ENCODE results near the gene STAC2.

The STAC2 gene

DNA sequence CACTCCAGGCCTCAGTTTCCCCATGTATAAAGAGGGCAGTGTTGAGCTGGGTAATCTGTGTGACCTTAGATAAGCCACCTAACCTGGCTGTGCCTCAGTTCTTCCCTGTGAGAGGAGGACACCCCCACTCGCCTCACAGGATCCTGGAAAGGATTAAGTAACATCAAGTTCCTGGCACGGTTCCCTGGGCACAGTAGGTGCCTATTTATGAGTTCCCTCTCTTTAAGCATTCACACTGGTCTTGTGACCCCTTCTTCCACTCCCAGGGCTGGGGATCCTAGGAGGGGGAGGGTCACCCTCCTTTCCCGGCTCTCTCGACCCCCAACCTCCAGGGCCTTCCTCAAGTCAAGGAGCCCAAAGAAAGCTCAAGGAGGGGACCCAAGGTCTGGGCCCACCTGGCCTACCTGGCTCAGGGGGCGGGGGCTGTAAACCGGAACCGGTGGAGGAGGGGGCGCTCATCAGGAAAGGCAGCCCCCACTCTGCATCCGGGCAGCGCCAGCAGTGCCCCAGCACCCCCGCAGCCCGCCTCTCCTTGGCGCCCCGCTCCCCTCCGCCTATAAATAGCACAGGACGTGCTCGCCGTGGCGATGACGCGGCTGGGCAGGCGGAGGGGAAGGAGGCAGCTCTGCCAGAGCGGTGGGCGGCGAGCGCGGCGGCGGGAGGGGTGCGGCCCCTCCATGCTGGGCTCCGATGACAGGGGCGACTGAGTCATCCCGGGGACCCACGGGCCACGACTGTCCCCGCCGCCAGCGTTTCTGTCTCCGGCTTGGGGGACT, 16.2 kb downstream of the STAC2 start:
- no peak for DNase-seq

DNA sequence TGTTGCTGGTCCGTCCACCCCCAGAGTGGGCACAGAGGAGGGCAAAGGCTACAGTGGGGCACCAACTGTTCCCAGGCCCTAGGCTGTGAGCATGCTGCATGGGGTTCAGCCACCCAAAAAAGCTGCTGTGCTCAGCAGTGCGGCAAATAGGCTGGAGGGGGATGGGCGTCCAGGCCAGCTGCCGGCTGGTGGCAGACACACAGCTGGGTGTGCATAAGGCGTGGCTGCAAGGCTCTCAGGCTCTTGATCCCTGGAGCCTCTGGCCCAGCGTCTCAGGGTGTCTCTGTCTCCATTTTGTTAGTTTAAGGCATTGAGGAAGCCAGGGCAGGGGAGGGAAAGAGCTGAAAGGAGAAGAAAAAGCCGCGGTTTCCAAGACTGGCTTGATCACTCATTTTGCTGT, 16.9 kb downstream of the STAC2 start:
- DNase-seq, result no peak

DNA sequence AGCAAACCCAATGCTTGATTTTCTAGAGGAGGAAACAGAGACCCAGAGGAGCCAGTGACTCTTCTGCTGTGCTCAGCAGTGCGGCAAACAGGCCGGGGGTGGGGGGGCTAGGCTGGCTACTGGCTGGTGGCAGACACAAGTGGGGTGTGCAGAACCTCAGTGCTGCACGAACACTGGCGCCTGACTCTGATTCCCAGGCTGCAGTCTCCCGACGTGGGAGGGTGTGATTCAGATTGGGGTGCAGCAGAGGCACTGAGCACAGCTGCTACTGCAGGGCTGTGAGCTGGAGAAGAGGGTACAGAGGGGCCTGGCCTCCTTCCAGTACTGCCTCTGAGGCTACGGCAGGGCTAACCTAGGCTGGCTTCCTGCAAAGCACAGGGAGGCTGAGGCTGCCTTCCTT, 17.6 kb downstream of the STAC2 start:
- no peak for DNase-seq

DNA sequence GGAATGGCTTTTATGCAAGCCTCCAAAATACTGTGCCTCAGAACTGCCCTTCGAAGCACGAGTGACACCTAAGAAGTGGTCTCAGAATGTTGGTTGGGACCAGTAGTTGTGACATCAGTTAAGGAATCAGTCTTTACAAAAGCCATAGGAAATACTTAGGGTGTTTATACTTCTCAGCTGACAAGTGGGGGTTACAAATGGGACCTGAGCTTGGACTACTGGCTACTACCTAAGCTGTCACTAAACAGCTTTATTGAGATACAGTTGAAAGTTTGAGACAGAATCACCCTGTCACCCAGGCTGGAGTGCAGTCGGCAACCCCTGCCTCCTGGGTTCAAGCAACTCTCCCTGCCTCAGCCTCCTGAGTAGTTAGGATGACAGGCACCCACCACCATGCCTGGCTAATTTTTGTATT, 20.6 kb downstream of the STAC2 start:
- DNase-seq, result no peak

DNA sequence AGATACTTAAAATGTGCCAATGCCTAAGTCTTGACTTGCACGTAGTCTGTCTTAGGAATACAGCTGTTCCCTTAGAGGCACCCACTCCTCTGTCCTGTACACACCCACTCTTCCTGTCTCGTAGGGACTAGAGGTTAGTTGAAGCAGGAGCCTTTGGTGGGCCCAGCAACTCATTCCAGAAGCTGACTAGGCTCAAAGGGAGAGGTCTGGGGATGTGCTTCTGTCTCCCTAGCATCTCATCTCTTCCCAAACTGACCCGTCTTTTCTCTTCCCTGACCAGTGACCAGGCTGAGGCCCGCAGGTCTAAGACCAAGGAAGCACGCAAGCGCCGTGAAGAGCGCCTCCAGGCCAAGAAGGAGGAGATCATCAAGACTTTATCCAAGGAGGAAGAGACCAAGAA, 21.5 kb downstream of the STAC2 start:
- no peak for DNase-seq

DNA sequence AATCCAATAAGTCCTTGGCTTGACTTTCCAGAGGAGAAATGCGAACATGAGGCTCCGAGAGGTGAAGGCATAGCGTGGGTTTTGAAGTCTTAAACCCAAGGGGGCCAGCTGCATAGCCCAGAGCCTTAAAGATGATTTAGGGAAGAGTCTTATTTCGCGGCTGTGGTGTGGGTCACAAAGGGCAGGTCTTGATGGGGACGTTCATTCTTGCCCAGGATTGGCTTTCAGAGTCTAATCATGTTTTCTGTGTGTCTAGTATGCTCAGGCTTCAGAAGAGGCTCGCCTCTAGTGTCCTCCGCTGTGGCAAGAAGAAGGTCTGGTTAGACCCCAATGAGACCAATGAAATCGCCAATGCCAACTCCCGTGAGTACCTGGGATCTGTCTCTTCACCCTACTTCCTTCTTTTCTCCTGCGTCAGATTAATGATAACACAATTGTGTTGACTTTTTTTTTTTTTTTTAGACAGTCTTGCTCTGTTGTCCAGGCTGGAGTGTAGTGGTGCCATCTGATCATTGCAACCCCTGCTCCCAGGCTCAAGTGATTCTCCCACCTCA, 24.7 kb downstream of the STAC2 start:
- DNase-seq, result no peak

DNA sequence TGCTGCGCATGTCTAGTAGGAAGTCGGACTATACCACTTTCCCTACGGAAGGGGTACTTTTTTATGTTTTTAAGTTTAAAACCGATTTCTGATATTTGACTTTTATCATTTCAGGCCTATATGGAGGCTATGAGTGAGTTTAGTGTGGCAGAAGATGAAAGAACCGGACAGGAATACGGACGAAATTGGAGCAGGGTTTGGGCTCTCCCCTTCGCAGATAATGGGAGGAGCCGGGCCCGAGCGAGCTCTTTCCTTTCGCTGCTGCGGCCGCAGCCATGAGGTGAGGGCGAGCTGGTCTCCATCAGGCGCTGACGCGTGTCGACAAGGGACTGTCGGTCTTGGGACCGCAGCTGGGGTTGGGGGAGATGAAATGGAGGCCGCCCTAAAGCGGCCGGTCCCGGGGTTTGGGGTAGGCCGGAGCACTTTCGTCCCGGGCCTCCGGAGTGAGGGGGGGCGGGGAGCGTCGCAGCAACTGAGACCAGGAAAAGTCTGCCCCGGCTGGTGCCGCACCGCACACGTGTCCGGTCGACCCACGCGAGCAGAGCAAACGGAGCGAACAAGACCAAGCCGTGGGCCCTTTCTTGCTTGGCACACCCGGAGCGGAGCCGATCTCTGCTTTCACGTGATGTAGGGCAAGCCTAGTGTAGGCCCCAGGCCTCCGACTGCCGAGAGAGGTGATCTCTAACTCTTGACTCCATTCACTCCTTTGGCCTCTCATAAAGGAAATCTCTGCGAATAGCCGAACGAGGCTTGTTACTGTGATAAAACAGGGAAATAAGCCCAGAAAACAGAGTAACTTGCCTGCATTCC, 25.5 kb downstream of the STAC2 start, which contains the start of gene RPL19:
Gene RPL19 (plus strand): TSS at position 214 of the 810 bp plus-strand sequence. CDS start 62 bp downstream, at position 276.
- DNase-seq, result no peak

DNA sequence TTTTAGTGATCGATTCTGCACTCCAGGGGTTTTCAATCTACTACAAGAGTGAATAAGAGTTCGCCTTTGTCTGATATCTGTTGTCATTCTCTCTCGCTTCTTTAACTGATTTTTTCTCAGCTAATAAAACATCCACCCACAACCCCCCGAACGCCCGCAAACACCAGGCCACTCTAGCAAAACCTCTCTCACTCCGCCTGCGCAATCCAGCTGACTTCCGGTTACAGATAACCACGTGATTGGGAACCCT, 26.0 kb downstream of the STAC2 start:
- peak; percentile 70 for DNase-seq

DNA sequence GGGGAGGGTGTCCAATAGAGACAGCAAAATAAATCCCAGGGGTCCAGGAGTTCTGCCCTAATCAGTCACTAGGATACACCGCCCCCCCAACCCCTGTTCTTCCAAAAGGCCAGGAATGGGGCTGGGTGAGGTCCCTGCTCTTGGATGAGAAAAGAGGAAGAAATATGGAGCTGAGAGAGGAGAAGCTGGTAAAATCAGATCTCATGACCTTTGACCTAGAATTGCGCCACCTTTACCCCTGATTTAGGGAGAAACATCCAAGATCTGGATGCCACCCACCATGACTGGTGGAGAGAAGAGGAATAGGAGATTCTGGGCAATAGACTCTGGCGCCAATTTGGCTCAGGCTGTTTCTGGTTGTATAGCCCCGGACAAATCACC, 27.6 kb downstream of the STAC2 start:
- DNase-seq, result no peak

DNA sequence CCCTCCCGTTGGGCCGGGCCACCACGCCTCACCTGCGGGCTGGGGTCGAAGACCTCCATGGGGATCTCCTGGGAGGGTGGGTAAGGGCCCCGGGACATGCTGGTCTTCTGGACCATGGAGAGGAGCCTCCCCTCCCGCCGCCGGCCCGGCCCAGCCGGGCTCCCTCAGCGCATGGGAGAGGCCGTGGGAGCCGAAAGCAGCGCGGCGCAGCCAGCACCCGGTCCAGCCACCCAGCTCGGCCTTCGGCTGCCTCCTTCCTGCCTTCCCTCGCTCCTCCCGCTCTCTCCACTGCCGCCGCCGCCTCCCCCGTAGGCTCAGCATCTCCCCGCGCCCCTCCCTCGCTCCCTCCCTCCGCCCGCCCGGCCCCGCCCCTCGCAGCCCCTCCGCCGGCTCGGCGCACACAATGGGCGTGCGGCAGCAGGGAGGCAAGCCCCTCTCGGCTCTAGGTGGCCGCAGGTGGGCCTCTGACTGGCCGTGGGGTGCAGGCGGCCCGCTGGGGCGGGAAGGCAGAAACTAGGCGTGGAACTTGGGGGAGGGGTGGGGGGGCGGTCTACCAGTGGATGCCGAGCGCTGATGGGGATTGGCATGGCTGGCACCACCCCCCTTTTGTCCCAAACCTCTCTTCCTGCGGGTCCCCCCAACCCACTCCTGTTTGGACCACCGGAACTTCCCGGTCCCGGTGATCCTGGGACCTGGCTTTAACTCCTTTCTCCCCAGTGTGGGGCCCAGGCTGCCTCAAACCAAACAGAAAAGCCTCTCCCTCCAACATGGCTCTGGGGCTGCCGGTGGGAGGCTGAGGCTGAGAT, 28.2 kb downstream of the STAC2 start, which contains the start of gene CACNB1:
Gene CACNB1 (minus strand): TSS at position 290 of the 806 bp plus-strand sequence. CDS start 174 bp downstream, at position 116.
- DNase-seq, result peak; percentile 29

DNA sequence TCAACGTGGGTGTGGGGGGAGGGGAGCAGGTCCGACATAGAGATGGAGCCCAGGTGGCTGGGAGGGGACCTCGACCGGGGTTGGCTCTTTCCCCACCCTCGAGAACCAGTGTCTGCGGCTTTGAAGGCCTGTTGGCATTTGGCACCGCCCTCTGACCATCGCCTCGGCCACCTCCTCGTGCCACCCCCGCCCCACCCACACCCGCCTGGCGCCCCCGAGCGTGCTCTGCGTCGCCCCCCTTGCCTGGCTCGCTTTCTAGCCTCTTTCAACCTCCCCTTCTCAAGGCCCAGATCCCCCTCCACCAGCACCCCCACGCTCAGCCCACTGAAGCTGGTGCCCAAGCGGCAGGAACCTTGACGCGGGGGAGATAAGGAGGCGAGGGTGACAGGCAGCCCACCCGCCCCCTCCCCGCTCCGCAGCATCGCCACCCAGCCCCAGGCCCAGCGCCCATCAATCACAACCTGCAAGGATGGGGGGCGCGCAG, 28.9 kb downstream of the STAC2 start:
- no peak for DNase-seq

DNA sequence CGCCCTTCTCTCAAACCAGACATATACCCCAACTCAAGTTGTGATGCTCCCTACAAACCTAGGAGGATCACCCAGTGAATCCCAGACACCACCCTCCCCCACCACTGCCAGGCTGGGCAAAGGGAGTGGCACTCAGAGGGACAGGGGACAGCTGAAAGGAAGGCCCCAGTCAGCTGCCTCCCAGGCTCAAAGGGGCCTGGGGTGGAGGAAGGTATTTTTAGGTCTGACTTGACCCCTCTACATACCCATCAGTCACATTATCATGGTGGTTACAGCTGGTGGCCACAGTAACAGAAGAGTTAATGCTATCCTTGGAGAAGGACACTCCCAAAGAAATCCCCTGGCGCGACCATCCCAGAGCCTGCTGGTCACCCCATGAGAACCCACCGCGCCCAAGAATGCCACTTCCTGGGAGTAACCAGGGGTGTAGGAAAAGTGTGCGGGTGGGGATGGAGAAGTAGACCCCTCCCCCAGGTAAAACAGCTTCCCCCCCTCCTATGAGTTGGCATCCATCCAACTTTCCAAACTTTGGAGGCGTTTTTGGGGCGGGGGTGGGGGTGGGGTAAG, 29.4 kb downstream of the STAC2 start:
- DNase-seq, result no peak

DNA sequence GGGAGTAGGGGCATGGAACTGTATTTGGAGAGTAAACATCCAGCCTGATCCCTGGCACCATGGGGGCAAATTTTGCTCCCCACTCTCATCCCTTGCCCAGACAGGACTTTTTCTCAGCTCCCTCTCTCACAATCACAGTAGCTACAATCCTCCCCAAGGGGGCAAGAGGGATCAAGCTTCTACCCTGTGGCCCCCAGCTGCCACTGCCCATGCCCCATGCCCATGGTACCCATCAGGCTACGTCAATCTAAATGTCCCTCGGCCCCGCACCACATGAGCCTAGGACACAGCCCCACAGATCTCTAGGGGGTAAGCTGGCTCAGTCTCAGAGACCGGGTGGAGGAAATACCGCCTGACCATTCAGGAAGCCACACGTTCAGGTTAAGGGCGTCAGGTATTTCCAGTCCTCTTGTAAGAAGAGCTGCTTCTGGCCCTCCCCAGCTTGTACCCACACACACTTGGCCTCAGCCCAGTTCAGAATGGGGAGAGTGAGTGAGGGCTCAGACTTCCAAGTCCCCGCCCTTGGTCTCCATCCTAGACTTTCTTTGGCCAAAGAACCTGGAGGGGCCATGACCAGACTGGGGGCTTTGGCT, 30.1 kb downstream of the STAC2 start:
- no peak for DNase-seq

DNA sequence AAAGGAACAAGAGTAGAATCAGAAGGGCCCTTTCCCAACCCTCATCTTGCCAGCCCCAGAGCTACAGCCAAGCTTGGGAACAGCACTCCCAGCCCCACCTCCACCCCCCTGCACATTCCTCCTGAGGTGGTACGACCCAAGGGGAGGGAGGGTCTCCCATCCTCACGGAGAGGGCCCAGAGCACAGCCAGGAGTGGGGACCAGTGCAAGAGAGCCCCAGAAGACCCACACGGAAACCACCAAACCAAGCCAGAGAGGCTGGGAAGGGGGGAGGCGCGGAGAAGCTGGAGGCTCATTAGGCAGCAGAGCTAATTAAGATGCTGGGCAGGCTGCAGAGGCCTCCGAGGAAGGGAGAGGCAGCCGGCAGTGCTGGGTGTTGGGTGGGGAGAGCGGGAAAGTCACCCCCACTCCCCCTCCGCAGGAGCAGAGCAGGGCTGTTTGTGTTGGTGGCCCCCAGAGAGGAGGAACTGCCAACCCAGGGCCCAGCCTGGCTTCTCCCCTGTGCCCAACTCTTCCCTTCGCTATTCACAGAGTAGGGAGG, 30.7 kb downstream of the STAC2 start:
- DNase-seq, result no peak

DNA sequence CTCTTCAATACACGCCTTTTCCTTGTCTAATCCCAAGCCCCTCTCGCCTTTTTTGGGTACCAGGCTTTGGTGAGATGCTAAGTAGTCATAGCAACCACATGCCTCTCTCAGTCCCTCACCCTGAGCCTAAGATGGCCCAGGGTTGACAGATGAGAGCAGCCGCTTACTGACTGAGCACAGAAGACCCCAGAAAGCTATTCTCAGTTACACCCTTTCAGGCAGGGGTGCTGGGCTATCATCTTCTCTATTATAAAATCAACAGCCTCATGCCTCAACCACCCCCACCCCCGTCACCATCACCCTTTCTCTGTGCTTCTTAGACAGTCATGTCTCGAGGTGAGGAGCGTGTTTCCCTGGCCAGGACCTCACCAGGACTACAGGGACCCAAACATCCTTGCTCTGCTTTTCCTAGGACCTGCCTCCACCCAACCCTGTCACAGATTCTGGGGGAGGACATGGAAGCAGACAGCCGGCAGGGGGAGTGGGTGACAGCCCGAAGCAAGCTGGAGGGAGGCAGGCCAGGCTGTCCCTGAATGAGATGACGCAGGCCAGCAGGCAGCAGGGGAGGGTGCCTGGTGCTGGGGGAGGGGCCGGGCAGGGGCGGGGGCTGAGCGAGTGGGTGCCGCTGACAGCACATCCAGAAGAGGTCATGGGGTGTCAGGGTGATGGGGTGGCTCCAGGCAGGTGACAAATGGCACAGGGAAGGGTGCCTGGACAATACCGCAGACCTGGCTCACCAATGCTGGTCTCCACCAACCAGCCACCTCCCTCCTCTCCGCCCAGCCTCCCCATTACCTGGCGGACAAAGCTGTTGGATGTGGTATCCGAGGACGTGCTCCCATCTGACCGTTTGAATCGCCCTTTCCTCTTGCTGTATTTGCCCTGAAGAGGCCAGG, 31.4 kb downstream of the STAC2 start:
- no peak for DNase-seq

DNA sequence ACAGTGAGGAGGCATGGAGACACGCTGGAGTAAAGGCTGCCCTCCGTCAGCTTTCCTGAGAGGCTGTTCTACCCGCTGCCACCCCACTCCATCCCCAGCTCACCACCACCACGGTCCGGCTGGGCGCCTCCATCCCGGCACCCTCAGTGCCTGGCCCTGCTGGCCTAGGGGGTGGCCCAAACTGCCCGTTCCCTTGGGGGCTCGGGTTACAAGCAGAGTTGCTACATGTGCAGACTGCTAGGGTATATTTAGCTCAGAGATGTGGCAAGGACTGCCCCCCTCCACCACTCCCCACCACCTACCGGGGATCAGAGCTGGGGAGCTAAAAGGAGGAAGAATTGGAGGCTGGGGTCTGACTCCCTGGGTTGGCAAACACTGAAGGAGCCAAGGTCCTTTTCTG, 32.4 kb downstream of the STAC2 start:
- no peak for DNase-seq

DNA sequence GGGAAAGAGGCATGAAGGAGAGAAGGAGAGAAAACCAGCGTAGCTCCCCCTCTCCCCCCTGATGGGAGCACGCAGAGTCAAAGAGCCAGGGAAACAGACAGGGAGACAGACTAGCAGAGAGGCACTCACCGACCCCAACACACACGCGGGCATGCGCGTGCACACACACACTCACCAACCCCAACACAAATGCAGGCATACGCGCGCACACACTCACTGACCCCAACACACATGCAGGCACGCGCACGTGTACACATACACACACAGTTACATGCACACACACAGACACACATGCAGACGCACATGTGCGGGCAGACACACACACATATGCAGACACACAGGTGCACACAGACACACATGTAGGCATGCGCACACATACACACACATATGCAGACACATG, 32.8 kb downstream of the STAC2 start:
- DNase-seq, result no peak

DNA sequence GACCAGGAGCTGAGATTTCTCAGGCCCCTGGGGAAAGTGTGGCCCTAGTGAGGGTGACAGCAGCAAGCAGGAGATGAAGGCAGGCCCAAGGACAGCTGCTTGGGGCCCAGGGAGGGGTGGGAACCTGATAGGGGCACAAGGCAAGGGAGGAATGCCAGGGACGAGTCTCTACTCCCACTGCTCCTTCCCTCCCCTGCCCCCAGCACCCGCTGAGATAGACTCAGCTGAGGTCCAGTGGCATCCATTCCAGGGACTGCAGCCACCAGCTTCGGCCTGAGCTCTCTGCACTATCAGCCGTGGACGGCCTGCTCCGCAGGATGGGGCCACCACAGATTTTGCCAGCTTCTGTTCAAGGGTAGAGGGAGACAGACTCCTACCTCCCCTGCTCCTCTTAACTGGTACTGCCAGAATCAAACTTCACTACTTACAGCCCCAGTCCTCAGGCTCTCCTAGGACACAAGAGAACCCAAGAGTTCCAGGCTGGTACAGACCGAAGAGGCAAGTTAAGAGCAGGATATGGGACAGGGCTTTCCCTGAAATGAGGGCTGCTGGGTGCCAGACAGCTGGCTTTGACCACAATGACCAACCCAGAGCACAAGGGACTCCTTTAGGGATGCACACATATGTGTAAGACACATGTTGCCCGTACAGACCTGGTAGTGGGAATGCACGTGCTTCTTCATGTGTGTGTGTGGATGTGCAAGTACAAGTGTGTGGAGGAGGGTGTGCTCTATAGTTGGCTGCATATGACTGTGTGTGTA, 33.8 kb downstream of the STAC2 start:
- no peak for DNase-seq

DNA sequence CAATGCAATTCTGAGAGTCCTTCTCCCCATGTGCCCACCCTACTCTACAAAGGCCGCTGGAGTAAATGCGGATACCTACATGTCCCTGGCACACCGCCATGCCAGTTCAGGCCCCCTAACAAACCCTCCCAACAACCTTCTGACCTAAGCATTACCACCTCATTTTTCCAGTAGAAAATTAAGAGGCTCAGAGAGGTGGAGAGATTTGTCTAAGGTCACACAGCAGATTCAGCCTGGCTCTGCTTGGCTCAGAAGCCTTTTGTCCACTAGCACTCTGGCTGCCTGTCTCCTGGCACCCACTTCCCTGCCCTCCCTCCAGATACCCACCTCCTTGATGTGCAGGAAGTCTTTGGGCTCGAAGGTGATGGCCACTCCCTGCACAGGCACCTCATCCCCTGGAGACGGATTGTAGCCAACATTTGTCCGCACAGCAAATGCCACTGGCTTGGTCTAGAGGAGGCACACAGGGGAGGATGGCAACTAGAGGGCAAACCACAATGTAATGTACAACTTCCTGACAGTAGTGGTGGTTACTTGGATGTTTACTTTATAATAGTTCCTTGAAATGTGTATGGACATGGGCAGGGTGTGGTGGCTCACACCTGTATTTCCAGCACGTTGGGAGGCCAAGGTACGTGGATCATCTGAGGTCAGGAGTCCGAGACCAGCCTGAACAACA, 38.5 kb downstream of the STAC2 start:
- DNase-seq, result no peak

Measured in NCI-H1048 (cell line).